ENCODE measurements around the gene RDM1.

GRCh38 chr17:35875800-35876139 lies 54.8 kb downstream of the RDM1 start:
- TF ChIP-seq CTCF (IDR thresholded peaks at IDR 0.05) (no peak), EP300 (IDR thresholded peaks at IDR 0.05) (no peak)
